HG03025 (cell line): Measurements from ENCODE around the gene UQCR10.

Experiments used
- ATAC-seq: cut with Tn5 transposase; IDR thresholded peaks from one replicate; pipeline ENCODE4 v1.9.1; 2021; ENCODE audit warnings: mild to moderate bottlenecking, moderate library complexity; ENCODE audit not compliant: unreplicated experiment, low FRiP score

UQCR10 gene

GRCh38 chr22:29767171-29768051, at the start of gene UQCR10:
TSS of gene UQCR10 (plus strand) at chr22:29767369. CDS start at chr22:29767399, 30 bp downstream.
- peak; percentile 69 for ATAC-seq

- no peak for ATAC-seq
Measured at GRCh38 chr22:29717789-29718188, 49.4 kb upstream of the UQCR10 start.

- ATAC-seq: no peak
Measured at GRCh38 chr22:29718949-29719898, 47.9 kb upstream of the UQCR10 start.

- no peak for ATAC-seq
Measured at GRCh38 chr22:29719899-29720645, 47.1 kb upstream of the UQCR10 start, which contains the start of gene CABP7. TSS of gene CABP7 (plus strand) at chr22:29720003. CDS start at chr22:29720425, 422 bp downstream.

- no peak for ATAC-seq
Measured at GRCh38 chr22:29720811-29721323, 46.3 kb upstream of the UQCR10 start.

- ATAC-seq: no peak
Measured at GRCh38 chr22:29722151-29722550, 45.0 kb upstream of the UQCR10 start.

GRCh38 chr22:29722587-29722986, 44.6 kb upstream of the UQCR10 start:
- ATAC-seq: no peak

GRCh38 chr22:29723766-29724165, 43.4 kb upstream of the UQCR10 start:
- no peak for ATAC-seq

GRCh38 chr22:29724843-29725242, 42.3 kb upstream of the UQCR10 start:
- ATAC-seq: no peak

- ATAC-seq: no peak
Measured at GRCh38 chr22:29726106-29726505, 41.1 kb upstream of the UQCR10 start.

GRCh38 chr22:29726512-29727130, 40.5 kb upstream of the UQCR10 start:
- no peak for ATAC-seq

GRCh38 chr22:29727131-29727523, 40.0 kb upstream of the UQCR10 start:
- ATAC-seq: no peak

GRCh38 chr22:29729161-29729560, 38.0 kb upstream of the UQCR10 start:
- no peak for ATAC-seq

- ATAC-seq: no peak
Measured at GRCh38 chr22:29731058-29731850, 35.9 kb upstream of the UQCR10 start.

- no peak for ATAC-seq
Measured at GRCh38 chr22:29732883-29733282, 34.3 kb upstream of the UQCR10 start.

- ATAC-seq: no peak
Measured at GRCh38 chr22:29733362-29734201, 33.6 kb upstream of the UQCR10 start.

GRCh38 chr22:29734406-29734805, 32.8 kb upstream of the UQCR10 start:
- no peak for ATAC-seq

- no peak for ATAC-seq
Measured at GRCh38 chr22:29734838-29735237, 32.3 kb upstream of the UQCR10 start.
